CD4-positive, alpha-beta T cell (primary cell): ENCODE results near the gene SS18L1. TPM values are rescaled to one million over a fixed set of nuclear protein-coding genes. Genes with fewer than 3 reads are reported as not detected.
"Not testable (repeated sequence)": the region's sequence is repeated elsewhere in the genome, so short reads cannot be mapped to it uniquely, and the experiment has no call there.

Experiments
- ATAC-seq: fragments of 200-7000 bp; cut with Tn5 transposase; one replicate; pipeline ENCODE4 v1.10.0; 2022; ENCODE audit warnings: mild to moderate bottlenecking; ENCODE audit not compliant: poor library complexity
- CTCF ChIA-PET: fragments of 350-600 bp; sonication (Branson Sonifier 250); formaldehyde crosslinking; loops from one replicate; lab custom pipeline; 2021; ENCODE audit warnings: antibody characterized with exemption, inconsistent platforms; lab: Charles Lee
- POLR2A ChIA-PET: fragments of 350-600 bp; sonication (Branson Sonifier 250); formaldehyde crosslinking; loops from one replicate; lab custom pipeline; 2021; ENCODE audit warnings: antibody characterized with exemption, inconsistent platforms; lab: Charles Lee
- DNase-seq, 14 experiments: peaks; one replicate each; pipeline ENCODE4 v3.0.0-alpha.2; 2013 to 2020; ENCODE audit warnings: mixed read lengths in 2 of 14
- H3K27ac ChIP-seq, 2 donors: one replicate each; pipeline versions ENCODE4 v1.5.1 to v1.7.0; 2013; ENCODE audit warnings: low read length in 2 of 2, low read depth in 1 of 2, mild to moderate bottlenecking in 1 of 2
- H3K27me3 ChIP-seq, 2 experiments: 1 replicate in 1 of 2; 2 replicates in 1 of 2; pipeline versions ENCODE4 v1.6.1 to v1.7.0; 2013; ENCODE audit warnings: low read length in 2 of 2, control low read depth in 1 of 2, mild to moderate bottlenecking in 1 of 2, moderate library complexity in 1 of 2; ENCODE audit not compliant: insufficient read depth in 2 of 2, control insufficient read depth in 1 of 2
- H3K36me3 ChIP-seq: one replicate; pipeline ENCODE4 v1.6.1; 2013; ENCODE audit warnings: low read length, control low read depth; ENCODE audit not compliant: insufficient read depth
- H3K4me1 ChIP-seq: one replicate; pipeline ENCODE4 v1.6.1; 2013; ENCODE audit warnings: low read length, control low read depth; ENCODE audit not compliant: insufficient read depth
- H3K4me3 ChIP-seq: one replicate; pipeline ENCODE4 v1.5.1; 2013; ENCODE audit warnings: mild to moderate bottlenecking, low read length, moderate library complexity
- H3K9me3 ChIP-seq, 2 experiments: 1 replicate in 1 of 2; 2 replicates in 1 of 2; pipeline versions ENCODE4 v1.6.1 to v1.7.0; 2013; ENCODE audit warnings: low read length in 2 of 2, mild to moderate bottlenecking in 2 of 2, control low read depth in 1 of 2, moderate library complexity in 1 of 2; ENCODE audit not compliant: control insufficient read depth in 1 of 2, insufficient read depth in 1 of 2
- H3K27ac Mint-ChIP-seq: one replicate; pipeline ENCODE4 v1.8.0; 2020; ENCODE audit warnings: mixed read lengths
- H3K27me3 Mint-ChIP-seq: one replicate; pipeline ENCODE4 v1.8.0; 2021; ENCODE audit warnings: mixed read lengths
- H3K36me3 Mint-ChIP-seq: one replicate; pipeline ENCODE4 v1.8.0; 2021; ENCODE audit warnings: low read depth, mixed read lengths
- H3K4me1 Mint-ChIP-seq: one replicate; pipeline ENCODE4 v1.8.0; 2021; ENCODE audit warnings: low read depth, mixed read lengths
- H3K4me3 Mint-ChIP-seq: one replicate; pipeline ENCODE4 v1.8.0; 2020; ENCODE audit warnings: mild to moderate bottlenecking, mixed read lengths
- H3K9me3 Mint-ChIP-seq: one replicate; pipeline ENCODE4 v1.8.0; 2020; ENCODE audit warnings: mixed read lengths
- CTCF ChIP-seq: fragments of 200-600 bp; IDR thresholded peaks from one replicate; pipeline ENCODE4 v1.8.0; 2022; ENCODE audit warnings: antibody characterized with exemption, mild to moderate bottlenecking
- intact Hi-C, 2 experiments: fragments of 100-400 bp; cut with DNase I in 1 of 2; cut with micrococcal nuclease in 1 of 2; formaldehyde crosslinking; loops; one replicate each; pipeline versions ENCODE4 v1.15.1 to v1.9.0; 2023 to 2025; cut with DNase I, micrococcal nuclease
- total RNA-seq, 174 experiments: library from RNA in 2 of 174; stranded (reverse) in 2 of 174; gene quantifications; one replicate each; pipeline ENCODE4 v1.2.3 and lab custom pipeline; 2021 to 2026

The SS18L1 gene
- total RNA-seq, 2 experiments from 2014 or later = 12.8 to 13.4 TPM

GRCh38 chr20:62111148-62111547 lies 32.4 kb upstream of the SS18L1 start:
- ChIA-PET POLR2A (no interaction called here), CTCF (no interaction called here)
- no peaks in the 10 kb centered on the region for H3K36me3 ChIP-seq
- intact Hi-C loops = no loop called here
- H3K27me3 ChIP-seq = no peaks in the 10 kb centered on the region
- H3K27ac ChIP-seq = no peak overlapping the region
- Mint-ChIP-seq H3K36me3 (peaks cover 58% of the 10 kb centered on the region), H3K27me3 (no peaks in the 10 kb centered on the region), H3K9me3 (peaks cover 11% of the 10 kb centered on the region), H3K4me1 (no peaks in the 10 kb centered on the region), H3K27ac (no peak overlapping the region), H3K4me3 (no peak overlapping the region)
- H3K4me3 ChIP-seq = no peak overlapping the region
- DNase-seq (no peak), ATAC-seq (no peak)
- TF ChIP-seq CTCF = no peak
- H3K4me1 ChIP-seq = no peaks in the 10 kb centered on the region
- peaks cover 66 to 94% of the 10 kb centered on the region in 2 experiments for H3K9me3 ChIP-seq

GRCh38 chr20:62112368-62112767 lies 31.2 kb upstream of the SS18L1 start:
- Mint-ChIP-seq H3K27ac (no peak overlapping the region), H3K9me3 (peaks cover 8% of the 10 kb centered on the region), H3K4me1 (peaks cover 4% of the 10 kb centered on the region), H3K27me3 (no peaks in the 10 kb centered on the region), H3K4me3 (no peak overlapping the region), H3K36me3 (peaks cover 53% of the 10 kb centered on the region)
- ChIA-PET CTCF (no interaction called here), POLR2A (interaction anchor here (1.2 kb wide), 1 partner anchor 10 kb away, joined by 3 read pairs; the partner anchor contains the start of gene LSM14B)
- intact Hi-C loops = no loop called here
- ATAC-seq (no peak), DNase-seq (no peak)
- no peak overlapping the region for H3K27ac ChIP-seq
- peaks cover 56 to 94% of the 10 kb centered on the region in 2 experiments for H3K9me3 ChIP-seq
- no peak overlapping the region for H3K4me3 ChIP-seq
- no peaks in the 10 kb centered on the region for H3K36me3 ChIP-seq
- H3K4me1 ChIP-seq = peaks cover 9% of the 10 kb centered on the region
- H3K27me3 ChIP-seq = no peaks in the 10 kb centered on the region
- no peak for TF ChIP-seq CTCF

- Mint-ChIP-seq H3K36me3 (peaks cover 34% of the 10 kb centered on the region), H3K4me1 (peaks cover 27% of the 10 kb centered on the region), H3K9me3 (peaks cover 2% of the 10 kb centered on the region), H3K27me3 (no peaks in the 10 kb centered on the region), H3K27ac (no peak overlapping the region), H3K4me3 (no peak overlapping the region)
- Histone ChIP-seq H3K9me3 (peaks cover 34 to 78% of the 10 kb centered on the region in 2 experiments), H3K27ac (no peak overlapping the region), H3K27me3 (no peaks in the 10 kb centered on the region), H3K4me3 (no peak overlapping the region), H3K4me1 (peaks cover 28% of the 10 kb centered on the region), H3K36me3 (no peaks in the 10 kb centered on the region)
- ATAC-seq = no peak
- DNase-seq = no peak
- TF ChIP-seq CTCF = no peak
- POLR2A ChIA-PET = interaction anchor here (1.4 kb wide), 1 partner anchor 48 kb away, joined by 4 read pairs; no protein-coding TSS in a partner anchor
- CTCF ChIA-PET = no interaction called here
- intact Hi-C loops = no loop called here
Observed at GRCh38 chr20:62114894-62115293, 28.7 kb upstream of the SS18L1 start.

DNA sequence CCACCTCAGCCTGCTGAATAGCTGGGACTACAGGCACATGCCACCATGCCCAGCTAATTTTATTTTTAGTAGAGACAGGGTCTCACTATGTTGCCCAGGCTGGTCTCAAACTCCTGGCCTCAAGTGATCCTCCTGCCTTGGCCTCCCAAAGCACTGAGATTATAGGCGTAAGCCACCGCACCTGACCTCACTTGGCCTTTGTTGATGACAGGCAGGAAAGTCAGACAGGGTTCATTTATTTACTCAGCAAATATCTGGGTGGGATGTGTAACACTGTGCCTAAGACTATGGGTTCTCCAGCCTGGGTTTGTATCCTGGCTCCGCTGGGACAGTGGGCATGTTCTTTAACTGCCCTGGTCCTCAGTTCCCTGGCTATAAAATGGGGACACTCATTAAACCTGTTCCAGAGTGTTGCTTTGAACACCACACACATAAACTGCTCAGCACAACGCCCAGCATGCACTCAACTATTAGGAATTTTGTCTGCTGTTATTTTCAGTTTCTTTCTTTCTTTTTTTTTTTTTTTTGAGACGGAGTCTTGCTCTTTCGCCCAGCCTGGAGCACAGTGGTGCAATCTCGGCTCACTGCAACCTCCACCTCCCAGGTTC lies 27.7 kb upstream of the SS18L1 start:
- H3K27me3 ChIP-seq, CTCF ChIA-PET, H3K27ac Mint-ChIP-seq, intact Hi-C loops, H3K4me3 Mint-ChIP-seq, H3K36me3 ChIP-seq, H3K9me3 Mint-ChIP-seq, H3K27me3 Mint-ChIP-seq, DNase-seq, H3K27ac ChIP-seq, H3K4me3 ChIP-seq, ATAC-seq: not testable (repeated sequence)
- Mint-ChIP-seq H3K36me3 (peaks cover 28% of the 10 kb centered on the region), H3K4me1 (peaks cover 32% of the 10 kb centered on the region)
- peaks cover 32% of the 10 kb centered on the region for H3K4me1 ChIP-seq
- H3K9me3 ChIP-seq = peaks cover 28 to 68% of the 10 kb centered on the region in 2 experiments
- POLR2A ChIA-PET = interaction anchor here (1.2 to 1.4 kb wide), 2 partner anchors 12 to 49 kb away, joined by 3 to 4 read pairs; no protein-coding TSS in a partner anchor
